Measurements from ENCODE around the gene RC3H1.
"Not testable (repeated sequence)": the region's sequence is repeated elsewhere in the genome, so short reads cannot be mapped to it uniquely, and the experiment has no call there.

The RC3H1 gene

GRCh38 chr1:174022080-174022975, at the start of gene RC3H1:
TSS of gene RC3H1 (minus strand) at chr1:174022357. CDS start at chr1:173992985, 29,372 bp downstream.
- DNase-seq (ENCODE audit: low spot score): peak; percentile 91

- DNase-seq (ENCODE audit: low spot score): no peak
Measured at GRCh38 chr1:174070614-174071013, 48.5 kb upstream of the RC3H1 start.

- peak; percentile 13 for DNase-seq (ENCODE audit: low spot score)
Measured at GRCh38 chr1:174068000-174068399, 45.8 kb upstream of the RC3H1 start.

- DNase-seq (ENCODE audit: low spot score): no peak
Measured at GRCh38 chr1:174060090-174060489, 37.9 kb upstream of the RC3H1 start.

GRCh38 chr1:174058624-174059023, 36.5 kb upstream of the RC3H1 start:
- DNase-seq (ENCODE audit: low spot score): no peak

- DNase-seq (ENCODE audit: low spot score): not testable (repeated sequence)
Measured at GRCh38 chr1:174056609-174057008, 34.5 kb upstream of the RC3H1 start.

- DNase-seq (ENCODE audit: low spot score): not testable (repeated sequence)
Measured at GRCh38 chr1:174055797-174056196, 33.6 kb upstream of the RC3H1 start.

- no peak for DNase-seq (ENCODE audit: low spot score)
Measured at GRCh38 chr1:174053826-174054225, 31.7 kb upstream of the RC3H1 start.

- no peak for DNase-seq (ENCODE audit: low spot score)
Measured at GRCh38 chr1:174052621-174053020, 30.5 kb upstream of the RC3H1 start.

GRCh38 chr1:174051956-174052355, 29.8 kb upstream of the RC3H1 start:
- no peak for DNase-seq (ENCODE audit: low spot score)

- no peak for DNase-seq (ENCODE audit: low spot score)
Measured at GRCh38 chr1:174049514-174049913, 27.4 kb upstream of the RC3H1 start.

- no peak for DNase-seq (ENCODE audit: low spot score)
Measured at GRCh38 chr1:174044418-174045222, 22.5 kb upstream of the RC3H1 start.

- DNase-seq (ENCODE audit: low spot score): not testable (repeated sequence)
Measured at GRCh38 chr1:174042509-174042908, 20.4 kb upstream of the RC3H1 start.

GRCh38 chr1:174041369-174041768, 19.2 kb upstream of the RC3H1 start:
- DNase-seq (ENCODE audit: low spot score): no peak

- no peak for DNase-seq (ENCODE audit: low spot score)
Measured at GRCh38 chr1:174040387-174040786, 18.2 kb upstream of the RC3H1 start.

- no peak for DNase-seq (ENCODE audit: low spot score)
Measured at GRCh38 chr1:174039027-174039426, 16.9 kb upstream of the RC3H1 start.

- no peak for DNase-seq (ENCODE audit: low spot score)
Measured at GRCh38 chr1:174036798-174037197, 14.6 kb upstream of the RC3H1 start.

GRCh38 chr1:174036204-174036603, 14.0 kb upstream of the RC3H1 start:
- no peak for DNase-seq (ENCODE audit: low spot score)

- DNase-seq (ENCODE audit: low spot score): no peak
Measured at GRCh38 chr1:174032671-174033222, 10.6 kb upstream of the RC3H1 start.

GRCh38 chr1:174031099-174031498, 8.9 kb upstream of the RC3H1 start:
- no peak for DNase-seq (ENCODE audit: low spot score)

GRCh38 chr1:174028495-174028894, 6.3 kb upstream of the RC3H1 start:
- DNase-seq (ENCODE audit: low spot score): no peak

GRCh38 chr1:174023440-174023839, 1.3 kb upstream of the RC3H1 start:
- no peak for DNase-seq (ENCODE audit: low spot score)

GRCh38 chr1:174022976-174023277, 770 bp upstream of the RC3H1 start:
- no peak for DNase-seq (ENCODE audit: low spot score)
